CD4-positive, alpha-beta T cell treated with Interleukin-4 for 4 hours (primary cell): ENCODE results near the gene SLC4A1AP.

Experiments
- DNase-seq: peaks from one replicate; pipeline ENCODE4 v3.0.0-alpha.2; 2020

The SLC4A1AP gene

DNA sequence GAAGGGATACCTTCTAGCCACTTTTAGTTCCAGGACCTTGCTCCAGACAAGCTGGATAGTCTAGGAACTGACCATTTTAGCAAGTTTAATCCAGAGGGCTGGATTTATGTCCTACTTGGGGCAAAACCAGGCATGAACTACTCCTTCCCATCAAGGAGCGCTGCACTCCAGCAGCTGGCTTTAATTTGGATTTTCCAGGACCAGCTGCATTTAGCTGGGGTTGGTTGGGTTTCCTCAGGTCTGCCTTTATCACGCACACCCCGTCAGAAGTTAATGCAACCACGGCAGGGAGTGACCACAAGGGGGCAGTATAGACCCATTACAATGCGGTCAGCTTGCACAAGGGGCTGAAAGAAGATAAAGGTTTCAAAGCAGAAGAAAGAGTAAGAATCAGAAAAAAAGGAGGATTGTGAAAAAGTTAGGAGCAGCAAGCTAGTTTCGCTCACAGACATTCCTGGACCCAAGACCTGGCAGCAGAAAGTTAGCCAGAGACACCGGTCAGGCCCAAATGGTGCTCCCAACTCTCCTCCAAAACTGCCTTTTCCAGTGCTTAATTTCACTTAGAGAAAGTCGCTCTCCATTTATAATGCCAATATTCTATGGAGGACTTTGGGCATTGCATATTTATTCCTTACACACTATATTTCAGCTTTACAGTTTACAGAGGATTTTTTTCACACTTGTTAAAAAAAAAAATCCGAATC is 40.1 kb downstream of the SLC4A1AP start:
- DNase-seq: peak; percentile 78

DNA sequence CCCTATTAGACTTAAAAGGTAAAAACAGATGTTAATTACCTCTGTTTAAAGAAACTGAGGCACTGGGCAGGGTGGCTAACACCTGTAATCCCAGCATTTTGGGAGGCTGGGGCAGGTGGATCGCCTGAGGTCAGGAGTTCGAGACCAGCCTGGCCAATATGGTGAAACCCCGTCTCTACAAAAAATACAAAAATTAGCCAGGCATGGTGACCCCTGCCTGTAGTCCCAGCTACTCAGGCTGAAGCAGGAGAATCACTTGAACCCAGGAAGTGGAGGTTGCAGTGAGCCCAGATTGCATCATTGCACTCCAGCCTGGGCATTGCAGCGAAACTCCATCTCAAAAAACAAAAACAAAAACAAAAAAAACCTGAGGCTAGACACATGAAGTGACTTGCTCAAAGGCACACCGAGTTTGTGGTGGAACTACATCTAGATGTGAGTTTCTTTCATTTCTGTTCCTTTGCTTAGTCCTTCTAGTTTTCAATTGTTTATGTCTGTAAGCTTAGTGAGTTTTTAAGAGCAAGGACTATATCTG is 40.7 kb downstream of the SLC4A1AP start:
- DNase-seq: no peak

GRCh38 chr2:27705851-27706622 is 42.3 kb downstream of the SLC4A1AP start:
- no peak for DNase-seq

DNA sequence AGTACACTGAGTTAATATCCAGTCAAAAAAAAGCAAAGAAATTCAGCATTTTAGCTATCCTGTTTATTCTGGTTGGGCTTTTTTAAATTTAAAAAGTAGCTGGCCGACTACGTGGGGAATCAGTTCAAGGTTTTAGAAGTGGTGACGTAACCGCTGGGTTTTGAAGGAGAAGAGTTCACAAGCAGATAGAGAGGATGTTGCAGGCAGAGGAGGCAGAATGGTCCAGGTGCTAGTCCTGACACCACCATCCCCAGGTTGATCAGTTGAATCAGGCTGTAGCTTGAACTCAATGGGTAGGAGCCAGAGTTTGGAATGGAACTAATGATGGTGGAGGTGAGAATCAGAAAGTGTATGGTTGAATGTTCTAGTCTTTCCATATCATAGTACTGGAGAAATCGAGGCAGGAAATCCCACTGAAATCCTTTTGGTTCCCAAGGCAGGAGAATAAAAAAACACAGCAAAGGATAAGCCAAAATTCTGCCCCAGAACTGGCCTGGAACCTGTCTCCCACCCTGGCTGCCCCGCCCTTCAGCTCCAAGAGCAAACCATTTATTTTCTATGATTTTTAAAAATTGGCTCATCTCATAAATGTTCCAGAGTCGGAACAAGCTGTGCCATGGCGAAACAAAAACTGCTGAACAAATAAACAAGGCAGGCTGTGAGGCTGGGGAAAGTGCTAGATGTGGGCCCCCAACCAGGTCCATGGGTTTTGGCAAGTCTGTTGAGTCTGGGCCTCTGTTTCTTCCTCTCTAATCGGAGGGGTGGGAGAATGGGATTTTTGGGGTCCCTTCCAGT is 44.0 kb downstream of the SLC4A1AP start:
- no peak for DNase-seq

GRCh38 chr2:27708257-27708654 is 44.6 kb downstream of the SLC4A1AP start:
- no peak for DNase-seq

- DNase-seq: no peak
These were observed 45.0 kb downstream of the SLC4A1AP start for GRCh38 chr2:27708666-27709065.

GRCh38 chr2:27709326-27709725 is 45.6 kb downstream of the SLC4A1AP start:
- DNase-seq: no peak

DNA sequence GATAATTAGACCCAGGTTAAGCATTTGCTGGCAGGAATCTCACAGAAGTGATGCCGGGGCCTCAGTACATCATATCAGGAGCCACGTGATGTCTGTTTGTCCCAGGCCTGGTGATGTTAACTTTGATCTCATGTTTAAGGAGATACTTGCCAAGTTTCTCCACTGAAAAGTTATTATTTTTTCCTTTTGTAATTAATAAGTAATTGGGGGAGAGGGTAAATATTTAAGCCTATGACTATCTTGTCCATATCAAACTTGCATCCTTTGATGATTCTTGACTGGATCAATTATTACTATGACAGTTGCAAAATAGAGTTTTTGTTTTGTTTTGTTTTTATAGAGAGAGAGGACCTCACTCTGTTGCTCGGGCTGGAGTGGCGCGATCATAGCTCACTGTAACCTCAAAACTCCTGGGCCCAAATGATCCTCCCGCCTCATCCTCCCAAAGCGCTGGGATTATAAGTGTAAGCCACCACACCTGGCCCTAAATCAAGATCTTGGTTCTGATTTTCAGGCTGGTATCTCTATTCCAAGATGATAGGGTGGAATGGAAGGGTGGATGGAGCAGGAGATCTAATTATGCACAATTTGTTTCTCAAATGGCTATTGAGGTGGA is 46.4 kb downstream of the SLC4A1AP start:
- DNase-seq: no peak

GRCh38 chr2:27710640-27711430 is 47.1 kb downstream of the SLC4A1AP start:
- no peak for DNase-seq

DNA sequence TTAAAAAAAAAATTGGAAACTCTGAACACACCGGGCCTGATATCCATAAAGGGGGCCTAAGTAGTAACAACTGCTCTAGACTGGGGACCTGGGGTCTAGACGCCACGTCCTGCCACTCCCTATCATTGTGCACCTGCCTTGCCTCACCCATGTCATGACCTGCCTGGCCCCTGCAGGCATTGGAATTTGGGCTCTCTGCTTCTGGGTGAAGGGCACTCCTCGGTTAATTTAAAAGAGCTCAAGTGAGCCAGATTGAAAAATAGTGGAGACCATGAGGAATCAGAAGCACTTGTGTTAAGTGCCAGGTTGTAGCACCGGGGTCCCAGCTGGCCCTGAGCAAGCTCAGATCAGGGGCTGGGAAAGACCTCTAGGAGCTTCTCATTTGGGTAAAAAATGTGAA is 48.1 kb downstream of the SLC4A1AP start:
- no peak for DNase-seq

DNA sequence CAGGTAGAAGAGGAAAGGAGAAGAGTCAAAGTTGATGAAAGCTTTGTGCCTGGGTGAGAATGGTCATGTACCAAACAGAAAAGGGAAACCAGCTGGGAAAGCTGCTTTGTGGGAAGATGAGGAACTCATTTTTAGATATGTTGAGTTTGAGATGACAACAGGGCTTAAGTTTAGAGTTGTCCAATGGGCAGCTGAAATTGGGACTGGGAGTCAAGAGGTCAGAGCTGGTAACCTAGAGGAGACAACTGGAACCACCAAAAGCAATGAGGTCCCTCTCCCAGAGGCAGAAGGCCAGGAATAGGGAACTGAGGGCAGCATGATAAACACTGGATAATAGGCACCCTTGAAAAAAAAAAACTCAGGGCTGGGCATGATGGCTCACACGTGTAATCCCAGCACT is 48.8 kb downstream of the SLC4A1AP start:
- DNase-seq: no peak

- DNase-seq: no peak
These were observed 49.5 kb downstream of the SLC4A1AP start for GRCh38 chr2:27713201-27713600.

GRCh38 chr2:27714053-27714452 is 50.4 kb downstream of the SLC4A1AP start:
- DNase-seq: no peak

DNA sequence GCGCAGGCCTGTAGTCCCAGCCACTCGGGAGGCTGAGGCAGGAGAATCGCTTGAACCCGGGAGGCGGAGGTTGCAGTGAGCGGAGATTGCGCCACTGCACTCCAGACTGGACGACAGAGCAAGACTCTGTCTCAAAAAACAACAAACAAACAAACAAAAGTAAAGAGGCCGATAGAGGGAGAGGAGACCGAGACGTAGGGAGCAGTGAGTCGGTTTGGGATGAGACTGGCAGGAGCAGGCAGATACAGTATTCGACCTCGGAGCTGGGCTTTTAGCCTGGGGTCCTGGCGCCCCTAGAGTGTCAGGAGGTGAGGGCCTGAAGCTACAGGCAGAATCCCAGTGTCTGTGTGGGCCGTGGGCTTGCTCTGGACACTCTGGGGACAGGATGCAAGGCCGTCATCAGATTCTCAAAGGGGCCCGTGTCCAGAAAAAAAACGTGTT is 51.2 kb downstream of the SLC4A1AP start:
- DNase-seq: no peak

GRCh38 chr2:27715318-27716210 is 51.9 kb downstream of the SLC4A1AP start:
- peak; percentile 5 for DNase-seq

GRCh38 chr2:27716301-27717069 is 52.8 kb downstream of the SLC4A1AP start:
- DNase-seq: no peak

DNA sequence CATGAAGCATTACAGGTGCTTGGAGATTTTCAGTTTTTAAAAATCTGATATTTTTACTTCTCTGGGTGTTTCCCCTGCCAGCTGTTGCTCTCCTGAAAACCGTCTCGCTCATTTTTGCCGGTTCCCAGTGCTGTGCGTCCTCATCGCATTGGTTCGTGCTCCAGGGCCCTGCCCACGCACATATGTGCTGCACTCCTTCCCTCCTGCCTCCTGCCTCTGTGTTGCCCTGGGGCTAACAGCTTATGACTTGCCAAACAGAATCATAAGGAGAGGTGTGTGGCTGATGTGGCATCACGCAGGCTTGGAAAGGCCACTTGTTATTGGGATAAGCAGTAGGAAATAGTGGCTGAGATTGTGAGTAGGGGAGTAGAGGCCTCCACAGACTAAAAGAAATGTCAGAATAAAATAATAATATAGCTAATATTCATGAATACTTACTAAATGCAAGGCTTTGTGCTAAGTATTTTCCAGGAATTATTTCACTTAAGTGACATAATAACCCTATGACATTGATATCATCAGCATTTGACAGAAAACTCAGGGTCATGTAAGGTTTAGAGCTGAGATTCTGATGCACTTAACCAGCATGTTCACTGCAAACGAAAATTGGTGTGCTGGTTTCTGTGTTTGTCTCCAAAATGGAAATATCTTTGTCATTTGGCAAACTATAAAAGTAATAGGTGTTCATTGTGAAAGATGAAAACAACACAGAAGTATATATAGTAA is 53.5 kb downstream of the SLC4A1AP start:
- DNase-seq: no peak

- peak; percentile 44 for DNase-seq
These were observed 56.4 kb downstream of the SLC4A1AP start for GRCh38 chr2:27720004-27720551.

DNA sequence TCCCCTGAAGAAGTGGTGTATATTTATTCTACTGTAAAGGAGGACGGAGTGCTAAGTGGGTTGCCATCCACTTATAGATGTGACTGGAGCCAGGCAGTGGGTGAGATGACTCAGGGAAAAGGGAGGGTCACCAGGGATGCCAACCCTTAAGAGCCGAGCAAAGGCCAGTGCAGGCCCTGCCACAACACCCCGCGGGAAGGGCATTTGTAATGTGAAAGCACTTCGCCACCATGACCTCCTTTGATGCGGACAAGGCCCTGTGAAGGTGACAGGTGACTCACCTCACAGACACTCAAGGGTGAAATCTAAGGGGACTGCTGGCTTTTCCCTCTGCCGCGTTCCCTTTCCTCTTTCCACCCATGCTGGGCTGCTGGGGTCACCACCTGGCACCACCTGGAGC is 57.6 kb downstream of the SLC4A1AP start:
- DNase-seq: no peak
